ENCODE measurements around the gene POLR2E. TPM values are rescaled to one million over a fixed set of nuclear protein-coding genes. Genes with fewer than 3 reads are reported as not detected.

POLR2E gene
- total and polyA plus RNA-seq, 7 donors, result 82.0 to 203 (median 124) TPM

DNA sequence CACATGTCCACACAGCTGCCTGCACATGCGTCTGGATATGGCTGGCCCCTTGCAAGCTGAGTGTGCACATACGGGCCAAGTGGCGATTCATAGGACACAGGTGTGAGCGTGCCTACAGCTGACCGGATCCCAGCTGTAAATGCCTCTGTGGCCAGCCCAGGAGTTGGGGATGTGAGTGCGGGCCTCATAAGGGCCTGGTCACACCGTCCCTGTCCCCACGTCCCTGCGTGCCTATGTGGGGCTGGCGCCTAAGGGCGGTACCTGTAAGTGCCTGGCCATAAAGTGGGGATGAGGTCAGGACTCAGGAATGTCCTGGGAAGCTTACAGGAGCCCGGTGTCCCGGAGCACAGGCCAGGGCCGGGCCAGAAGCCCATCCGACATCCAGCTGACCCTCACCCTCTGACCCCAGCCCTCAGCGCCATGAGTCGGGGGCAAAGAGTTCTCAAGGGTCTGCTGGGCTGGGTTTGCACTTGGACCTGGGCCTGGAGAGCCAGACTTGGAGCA lies 29.5 kb downstream of the POLR2E start:
- H3K4me1 ChIP-seq, result peaks cover 0 to 38% (median 26%) of the 10 kb centered on the region in 4 donors
- peaks cover 36 to 73% (median 56%) of the 10 kb centered on the region in 3 donors for H3K27me3 ChIP-seq

DNA sequence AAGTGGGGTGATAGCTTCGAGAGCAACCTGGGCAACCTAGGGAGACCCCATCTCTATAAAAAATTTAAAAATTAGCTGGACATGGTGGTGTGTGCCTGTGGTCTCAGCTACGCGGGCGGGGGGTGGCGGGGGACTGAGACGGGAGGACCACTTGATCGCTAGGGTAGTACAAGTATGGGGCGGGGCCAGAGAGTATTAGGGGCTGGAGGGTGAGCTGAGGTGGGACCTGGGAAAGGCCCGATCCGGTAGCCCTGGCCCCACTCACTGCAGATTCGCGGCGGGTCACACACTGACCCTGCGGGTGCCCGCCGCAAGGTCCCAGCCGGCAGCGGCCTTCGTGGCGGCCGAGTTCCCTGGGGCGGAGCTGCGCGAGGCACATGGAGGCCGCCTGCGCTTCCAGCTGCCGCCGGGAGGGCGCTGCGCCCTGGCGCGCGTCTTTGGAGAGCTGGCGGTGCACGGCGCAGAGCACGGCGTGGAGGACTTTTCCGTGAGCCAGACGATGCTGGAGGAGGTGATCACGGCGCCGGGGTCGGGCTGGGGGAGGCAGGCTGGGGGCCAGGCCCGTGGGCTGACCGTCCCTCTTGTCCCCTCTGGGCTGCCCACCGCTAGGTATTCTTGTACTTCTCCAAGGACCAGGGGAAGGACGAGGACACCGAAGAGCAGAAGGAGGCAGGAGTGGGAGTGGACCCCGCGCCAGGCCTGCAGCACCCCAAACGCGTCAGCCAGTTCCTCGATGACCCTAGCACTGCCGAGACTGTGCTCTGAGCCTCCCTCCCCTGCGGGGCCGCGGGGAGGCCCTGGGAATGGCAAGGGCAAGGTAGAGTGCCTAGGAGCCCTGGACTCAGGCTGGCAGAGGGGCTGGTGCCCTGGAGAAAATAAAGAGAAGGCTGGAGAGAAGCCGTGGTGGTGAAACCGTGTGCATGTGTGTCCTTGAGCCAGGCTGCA lies 30.2 kb downstream of the POLR2E start:
- Histone ChIP-seq H3K36me3 (no peaks in the 10 kb centered on the region), H3K4me3 (no peak overlapping the region), H3K4me1 (peaks cover 0 to 36% (median 26%) of the 10 kb centered on the region in 4 donors), H3K27me3 (peaks cover 31 to 66% (median 49%) of the 10 kb centered on the region in 3 donors), H3K27ac (no peak overlapping the region), H3K9me3 (no peaks in the 10 kb centered on the region)
- DNase-seq, result no peak
- intact Hi-C loops (cut with DNase I), result no loop called here
- 7 to 13% methylated on average over 60 of the region's 60 CpGs for WGBS, 2 donors
- TF ChIP-seq, protein P1, sequence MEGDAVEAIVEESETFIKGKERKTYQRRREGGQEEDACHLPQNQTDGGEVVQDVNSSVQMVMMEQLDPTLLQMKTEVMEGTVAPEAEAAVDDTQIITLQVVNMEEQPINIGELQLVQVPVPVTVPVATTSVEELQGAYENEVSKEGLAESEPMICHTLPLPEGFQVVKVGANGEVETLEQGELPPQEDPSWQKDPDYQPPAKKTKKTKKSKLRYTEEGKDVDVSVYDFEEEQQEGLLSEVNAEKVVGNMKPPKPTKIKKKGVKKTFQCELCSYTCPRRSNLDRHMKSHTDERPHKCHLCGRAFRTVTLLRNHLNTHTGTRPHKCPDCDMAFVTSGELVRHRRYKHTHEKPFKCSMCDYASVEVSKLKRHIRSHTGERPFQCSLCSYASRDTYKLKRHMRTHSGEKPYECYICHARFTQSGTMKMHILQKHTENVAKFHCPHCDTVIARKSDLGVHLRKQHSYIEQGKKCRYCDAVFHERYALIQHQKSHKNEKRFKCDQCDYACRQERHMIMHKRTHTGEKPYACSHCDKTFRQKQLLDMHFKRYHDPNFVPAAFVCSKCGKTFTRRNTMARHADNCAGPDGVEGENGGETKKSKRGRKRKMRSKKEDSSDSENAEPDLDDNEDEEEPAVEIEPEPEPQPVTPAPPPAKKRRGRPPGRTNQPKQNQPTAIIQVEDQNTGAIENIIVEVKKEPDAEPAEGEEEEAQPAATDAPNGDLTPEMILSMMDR (IDR thresholded peaks at IDR 0.05), result peak; percentile 23 to 78 (median 68)
- TF ChIP-seq POLR2AphosphoS5 (IDR thresholded peaks at IDR 0.05) (no peak), POLR2A (IDR thresholded peaks at IDR 0.05) (no peak), EP300 (IDR thresholded peaks at IDR 0.05) (no peak)

More for the DNA sequence above, 29.5 kb downstream of the POLR2E start:
- intact Hi-C loops (cut with DNase I), result no loop called here
- no peak overlapping the region for H3K4me3 ChIP-seq
- TF ChIP-seq POLR2AphosphoS5 (IDR thresholded peaks at IDR 0.05), result no peak
- TF ChIP-seq, protein P1 (IDR thresholded peaks at IDR 0.05), result no peak
- TF ChIP-seq EP300 (IDR thresholded peaks at IDR 0.05), result no peak
- no peak for TF ChIP-seq POLR2A (IDR thresholded peaks at IDR 0.05)
- no peak for DNase-seq
- 15 to 66% methylated on average over 17 of the region's 17 CpGs for WGBS, 2 donors
- H3K9me3 ChIP-seq, result no peaks in the 10 kb centered on the region
- H3K27ac ChIP-seq, result no peak overlapping the region
- no peaks in the 10 kb centered on the region for H3K36me3 ChIP-seq

DNA sequence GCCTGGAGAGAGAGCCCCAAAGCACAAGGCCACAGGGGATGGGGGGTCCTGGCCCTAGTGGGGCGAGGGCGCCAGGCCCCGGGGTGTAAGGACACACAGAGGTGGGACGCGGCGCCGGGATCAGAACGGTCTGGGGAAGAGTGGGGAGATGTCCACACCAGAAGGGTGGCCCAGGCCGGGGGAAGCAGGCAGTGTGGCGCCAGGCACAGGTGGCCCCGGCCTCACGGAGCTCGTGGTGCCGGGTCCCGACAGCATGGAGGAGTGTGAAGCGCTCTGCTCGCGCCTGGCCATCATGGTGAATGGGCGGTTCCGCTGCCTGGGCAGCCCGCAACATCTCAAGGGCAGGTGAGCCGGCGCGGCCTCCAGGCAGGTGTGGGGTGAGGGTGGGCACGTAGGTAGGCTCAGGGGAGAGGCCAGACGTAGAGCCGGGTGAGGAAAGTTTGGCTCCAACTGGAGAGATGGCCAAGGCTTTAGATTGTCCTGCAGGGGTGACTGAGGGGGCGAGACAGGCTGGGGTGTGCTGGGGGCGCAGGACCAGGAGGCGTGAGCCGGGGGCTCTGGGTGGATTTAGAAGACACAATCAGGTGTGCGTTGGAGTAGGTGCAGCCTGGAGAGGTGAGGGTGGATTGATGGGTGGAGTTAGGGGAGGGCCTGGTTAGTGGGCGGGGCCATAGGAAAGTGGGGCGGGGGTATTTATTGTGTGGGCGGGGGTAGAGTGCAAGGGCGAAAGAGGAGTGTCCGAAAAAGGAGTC lies 31.1 kb downstream of the POLR2E start:
- TF ChIP-seq EP300 (IDR thresholded peaks at IDR 0.05) (no peak), POLR2AphosphoS5 (IDR thresholded peaks at IDR 0.05) (no peak), POLR2A (IDR thresholded peaks at IDR 0.05) (no peak)
- TF ChIP-seq, protein P1 (IDR thresholded peaks at IDR 0.05), result no peak
- WGBS, 2 donors, result 77% methylated on average over 37 of the region's 37 CpGs
- H3K4me1 ChIP-seq, result peaks cover 0 to 36% (median 26%) of the 10 kb centered on the region in 4 donors
- no peaks in the 10 kb centered on the region for H3K36me3 ChIP-seq
- DNase-seq, result no peak
- intact Hi-C loops (cut with DNase I), result no loop called here
- peaks cover 30 to 57% (median 40%) of the 10 kb centered on the region in 3 donors for H3K27me3 ChIP-seq
- H3K4me3 ChIP-seq, result no peak overlapping the region
- H3K9me3 ChIP-seq, result peaks cover 0 to 6% (median 0%) of the 10 kb centered on the region in 4 donors
- H3K27ac ChIP-seq, result no peak overlapping the region

DNA sequence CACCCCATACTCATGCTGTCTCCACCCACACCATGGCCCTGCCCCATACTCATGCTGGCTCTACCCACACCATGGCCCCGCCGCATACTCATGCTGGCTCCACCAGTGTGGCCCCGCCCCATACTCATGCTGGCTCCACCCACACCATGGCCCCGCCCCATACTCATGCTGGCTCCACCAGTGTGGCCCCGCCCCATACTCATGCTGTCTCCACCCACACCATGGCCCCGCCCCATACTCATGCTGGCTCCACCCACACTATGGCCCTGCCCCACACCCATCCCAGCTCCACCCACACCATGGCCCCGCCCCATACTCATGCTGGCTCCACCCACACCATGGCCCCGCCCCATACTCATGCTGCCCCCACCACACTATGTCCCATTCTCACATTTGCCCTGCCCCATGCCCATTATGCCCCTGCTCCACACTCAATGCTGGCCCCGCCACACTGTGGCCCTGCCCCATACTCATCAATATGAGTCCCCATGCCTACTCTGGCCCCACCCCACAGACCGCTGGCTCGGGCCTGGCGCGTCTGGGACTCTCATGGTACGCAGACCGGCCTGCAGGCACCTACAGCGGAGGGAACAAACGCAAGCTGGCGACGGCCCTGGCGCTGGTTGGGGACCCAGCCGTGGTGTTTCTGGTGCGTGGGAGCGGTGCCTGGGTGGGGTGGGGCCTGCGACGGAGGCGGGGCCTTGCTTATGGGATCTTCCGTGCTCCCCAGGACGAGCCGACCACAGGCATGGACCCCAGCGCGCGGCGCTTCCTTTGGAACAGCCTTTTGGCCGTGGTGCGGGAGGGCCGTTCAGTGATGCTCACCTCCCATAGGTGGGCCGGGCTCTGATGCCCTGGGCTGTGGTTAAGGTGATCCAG lies 31.9 kb downstream of the POLR2E start:
- intact Hi-C loops (cut with DNase I), result no loop called here
- peaks cover 27 to 49% (median 32%) of the 10 kb centered on the region in 3 donors for H3K27me3 ChIP-seq
- no peak overlapping the region for H3K4me3 ChIP-seq
- H3K9me3 ChIP-seq, result peaks cover 0 to 15% (median 4%) of the 10 kb centered on the region in 4 donors
- TF ChIP-seq, protein P1 (IDR thresholded peaks at IDR 0.05), result no peak
- TF ChIP-seq POLR2A (IDR thresholded peaks at IDR 0.05) (no peak), EP300 (IDR thresholded peaks at IDR 0.05) (no peak), POLR2AphosphoS5 (IDR thresholded peaks at IDR 0.05) (no peak)
- H3K4me1 ChIP-seq, result peaks cover 0 to 36% (median 26%) of the 10 kb centered on the region in 4 donors
- no peak overlapping the region for H3K27ac ChIP-seq
- no peaks in the 10 kb centered on the region for H3K36me3 ChIP-seq
- 84 to 87% methylated on average over 37 of the region's 37 CpGs for WGBS, 2 donors
- DNase-seq, result no peak

Data from sigmoid colon (tissue), 7 donors.